Fibroblast of pulmonary artery (primary cell): ENCODE results near the gene CBX7.
A peak's percentile ranks its signal among the peaks of the same experiment; 100 is the strongest.

ENCODE experiments used
- DNase-seq: peaks from one replicate; pipeline ENCODE4 v3.0.0-alpha.2; 2010; ENCODE audit warnings: low read depth
- H3K4me3 ChIP-seq: replicated peaks from 2 replicates; pipeline ENCODE4 v1.5.1; 2011; ENCODE audit warnings: low read depth, mild to moderate bottlenecking, control low read depth, low read length, moderate library complexity
- CTCF ChIP-seq: IDR thresholded peaks from 2 replicates; pipeline ENCODE4 v1.5.1; 2011; ENCODE audit warnings: mild to moderate bottlenecking, control low read depth, low read length, inconsistent platforms; ENCODE audit errors: missing control alignments

Gene CBX7

GRCh38 chr22:39123751-39124581, 28.5 kb downstream of the CBX7 start:
- no peak overlapping the region for H3K4me3 ChIP-seq
- TF ChIP-seq CTCF, result no peak
- no peak for DNase-seq

GRCh38 chr22:39122772-39123470, 29.6 kb downstream of the CBX7 start:
- H3K4me3 ChIP-seq, result no peak overlapping the region
- TF ChIP-seq CTCF, result no peak
- no peak for DNase-seq

GRCh38 chr22:39120983-39121382, 31.5 kb downstream of the CBX7 start:
- no peak for DNase-seq
- H3K4me3 ChIP-seq, result no peak overlapping the region
- no peak for TF ChIP-seq CTCF

DNA sequence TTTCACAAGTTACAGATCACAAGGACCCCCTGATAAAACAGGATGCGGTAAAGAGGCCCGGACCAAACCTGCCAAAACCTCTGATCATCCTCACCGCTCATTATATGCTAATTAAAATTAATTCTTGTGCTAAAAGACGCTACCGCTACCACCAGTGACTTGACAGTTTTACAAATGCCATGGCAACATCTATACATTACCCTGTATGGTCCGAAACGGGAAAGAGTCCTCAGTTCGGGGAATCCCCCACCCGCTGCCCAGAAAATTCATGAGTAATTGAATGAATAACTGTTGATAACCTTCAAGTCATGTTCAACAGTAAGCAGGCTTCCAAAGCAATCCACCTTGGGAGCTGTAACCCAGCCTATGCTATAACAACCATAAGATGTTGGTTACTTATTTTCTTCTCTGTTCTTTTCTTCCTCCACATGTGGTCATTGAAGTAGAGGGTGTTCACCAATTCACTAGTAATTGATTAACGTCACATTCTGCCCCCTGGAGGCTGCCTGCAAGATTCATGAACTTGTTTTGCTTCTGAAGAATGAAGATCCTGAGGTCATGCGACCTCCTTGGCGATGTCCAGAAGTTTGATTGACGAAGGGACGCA, 34.8 kb downstream of the CBX7 start:
- DNase-seq, result peak; percentile 69
- peak; percentile 61 for TF ChIP-seq CTCF
- no peak overlapping the region for H3K4me3 ChIP-seq

GRCh38 chr22:39115977-39116621, 36.4 kb downstream of the CBX7 start:
- DNase-seq, result no peak
- no peak for TF ChIP-seq CTCF
- H3K4me3 ChIP-seq, result no peak overlapping the region

DNA sequence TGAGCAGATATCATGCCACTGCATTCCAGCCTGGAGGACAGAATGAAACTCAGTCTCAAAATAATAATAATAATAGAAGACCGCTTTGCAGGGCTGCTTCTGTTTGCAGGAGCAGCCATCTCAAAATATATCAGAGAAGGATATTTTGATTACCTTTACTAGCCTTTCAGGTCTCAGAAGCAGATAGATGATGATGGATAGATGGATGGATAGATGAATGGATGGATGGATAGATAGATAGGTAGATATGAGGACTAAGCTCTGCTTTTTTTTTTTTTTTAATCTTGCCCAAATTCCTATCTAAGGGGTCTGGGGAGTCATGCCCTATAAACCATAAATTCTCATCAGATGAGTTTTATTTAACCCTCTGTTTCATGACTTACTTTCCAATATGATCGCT, 36.9 kb downstream of the CBX7 start:
- no peak for TF ChIP-seq CTCF
- no peak overlapping the region for H3K4me3 ChIP-seq
- no peak for DNase-seq
